Ovary (tissue), 9 donors: ENCODE measurements around the gene NLGN4Y. TPM values are rescaled to one million over a fixed set of nuclear protein-coding genes. Genes with fewer than 3 reads are reported as not detected.

Experiments
- DNase-seq, 5 donors: peaks; one replicate each; pipeline ENCODE4 v3.0.0-alpha.2; 2019 to 2020
- H3K27ac ChIP-seq, 2 donors: fragments of 200-600 bp; one replicate each; pipeline versions ENCODE4 v1.5.1 to v1.8.0; 2019 to 2022
- H3K27me3 ChIP-seq: fragments of 200-600 bp; one replicate; pipeline ENCODE4 v1.8.0; 2022
- H3K36me3 ChIP-seq: fragments of 200-600 bp; sonication (generic); one replicate; pipeline ENCODE4 v1.5.1; 2019
- H3K4me1 ChIP-seq: one replicate; pipeline ENCODE4 v1.8.1; 2013; ENCODE audit warnings: mild to moderate bottlenecking, moderate library complexity; ENCODE audit not compliant: insufficient read depth
- H3K4me3 ChIP-seq: fragments of 200-600 bp; sonication (generic); one replicate; pipeline ENCODE4 v1.5.1; 2017
- H3K9me3 ChIP-seq, 2 donors: fragments of 200-600 bp in 1 of 2; sonication (generic) in 1 of 2; one replicate each; pipeline versions ENCODE4 v1.5.1 to v1.8.1; 2013 to 2019; ENCODE audit warnings: mild to moderate bottlenecking in 1 of 2, moderate library complexity in 1 of 2
- EP300 ChIP-seq: sonication (generic); formaldehyde crosslinking; IDR thresholded peaks from one replicate; pipeline ENCODE4 v1.6.1; 2017; ENCODE audit warnings: antibody characterized with exemption
- POLR2A ChIP-seq: fragments of 450-650 bp; IDR thresholded peaks from one replicate; pipeline ENCODE4 v1.6.1; 2017; ENCODE audit warnings: antibody characterized with exemption, mild to moderate bottlenecking, moderate library complexity
- WGBS, 3 donors: extraction: QIAGEN DNeasy Blood & Tissue Kit in 1 of 3; methylation state at CpG; one replicate each; pipeline versions ENCODE4 v1.1.5 to v1.1.7; 2013 to 2017; 5-methylcytosine and 5-hydroxymethylcytosine counted together
- intact Hi-C, 4 donors: fragments of 100-400 bp; cut with DNase I; formaldehyde crosslinking; loops; one replicate each; pipeline versions ENCODE4 v1.11.0 to v1.15.1; 2022 to 2023
- polyA plus RNA-seq, 2 donors: library from polyadenylated mRNA; stranded (reverse); fragments of 200-250 nt in 1 of 2; fragments of 350-450 nt in 1 of 2; fragmentation: Illumina TruSeq in 1 of 2; extraction: RNeasy Lipid Tissue Mini Kit (QIAGEN cat#74804) in 1 of 2; gene quantifications; one replicate each; pipeline ENCODE4 v1.2.3, GENCODE V29; 2013 to 2014
- total RNA-seq, 7 donors: library from RNA; depleted of rRNA in 2 of 7; stranded (reverse); fragments of >200 nt in 2 of 7; fragmentation: NEBNext Ultra II Directional in 3 of 7; extraction: Animal tissue kit (Norgen Biotek cat#: 25700) in 3 of 7; gene quantifications; one replicate each; pipeline versions ENCODE4 v1.1.0 to v1.2.4, GENCODE V29; 2016 to 2023
- TF ChIP-seq, protein P1 (sequence below), 3 donors: fragments of 450-650 bp in 2 of 3; fragments of 200-600 bp in 1 of 3; IDR thresholded peaks; one replicate each; pipeline versions ENCODE4 v1.5.1 to v1.8.0; 2016 to 2022; ENCODE audit warnings: antibody characterized with exemption in 3 of 3, mild to moderate bottlenecking in 1 of 3
- donor health status: DM: no; HTN: no; CAD: no; lungs with moderate emphysema.
- donor health status: DM: no; HTN: no; CAD: no.
- donor health status: Bipolar disorder and iron deficiency.
- donor health status: DM: yes; HTN: yes; CAD: no.
- donor health status: DM: no; HTN: no; CAD: no.
- donor health status: DM: yes; HTN: yes; CAD: no.

Gene NLGN4Y
- total and polyA plus RNA-seq, 9 donors = 0.15 to 0.88 (median 0.23) TPM; not detected in 6

DNA sequence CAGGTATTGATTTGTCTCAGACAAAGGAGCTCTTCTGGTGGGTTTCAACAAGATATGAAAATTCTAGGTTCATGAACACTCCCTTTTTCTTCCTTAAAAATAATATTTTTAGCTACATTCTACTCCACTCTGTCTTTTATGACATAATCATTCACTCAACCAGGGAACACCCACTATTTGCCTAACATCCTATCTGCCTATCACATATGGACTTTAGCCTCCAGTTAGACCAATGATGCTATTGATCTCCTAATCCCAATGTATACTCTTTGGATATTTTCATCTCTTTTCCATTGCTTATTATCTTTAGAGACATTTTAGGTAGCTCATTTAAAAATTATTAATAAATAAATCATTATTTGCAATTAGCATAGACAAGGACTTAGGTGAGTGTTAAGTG, 110.6 kb downstream of the NLGN4Y start:
- H3K27me3 ChIP-seq = no peaks in the 10 kb centered on the region
- TF ChIP-seq POLR2A (no peak), EP300 (no peak)
- TF ChIP-seq, protein P1, sequence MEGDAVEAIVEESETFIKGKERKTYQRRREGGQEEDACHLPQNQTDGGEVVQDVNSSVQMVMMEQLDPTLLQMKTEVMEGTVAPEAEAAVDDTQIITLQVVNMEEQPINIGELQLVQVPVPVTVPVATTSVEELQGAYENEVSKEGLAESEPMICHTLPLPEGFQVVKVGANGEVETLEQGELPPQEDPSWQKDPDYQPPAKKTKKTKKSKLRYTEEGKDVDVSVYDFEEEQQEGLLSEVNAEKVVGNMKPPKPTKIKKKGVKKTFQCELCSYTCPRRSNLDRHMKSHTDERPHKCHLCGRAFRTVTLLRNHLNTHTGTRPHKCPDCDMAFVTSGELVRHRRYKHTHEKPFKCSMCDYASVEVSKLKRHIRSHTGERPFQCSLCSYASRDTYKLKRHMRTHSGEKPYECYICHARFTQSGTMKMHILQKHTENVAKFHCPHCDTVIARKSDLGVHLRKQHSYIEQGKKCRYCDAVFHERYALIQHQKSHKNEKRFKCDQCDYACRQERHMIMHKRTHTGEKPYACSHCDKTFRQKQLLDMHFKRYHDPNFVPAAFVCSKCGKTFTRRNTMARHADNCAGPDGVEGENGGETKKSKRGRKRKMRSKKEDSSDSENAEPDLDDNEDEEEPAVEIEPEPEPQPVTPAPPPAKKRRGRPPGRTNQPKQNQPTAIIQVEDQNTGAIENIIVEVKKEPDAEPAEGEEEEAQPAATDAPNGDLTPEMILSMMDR (IDR thresholded peaks at IDR 0.05) = no peak
- H3K27ac ChIP-seq = no peak overlapping the region
- H3K9me3 ChIP-seq = no peaks in the 10 kb centered on the region
- no peaks in the 10 kb centered on the region for H3K4me1 ChIP-seq
- DNase-seq = no peak
- H3K36me3 ChIP-seq = no peaks in the 10 kb centered on the region
- no peak overlapping the region for H3K4me3 ChIP-seq
- intact Hi-C loops = no loop called here

DNA sequence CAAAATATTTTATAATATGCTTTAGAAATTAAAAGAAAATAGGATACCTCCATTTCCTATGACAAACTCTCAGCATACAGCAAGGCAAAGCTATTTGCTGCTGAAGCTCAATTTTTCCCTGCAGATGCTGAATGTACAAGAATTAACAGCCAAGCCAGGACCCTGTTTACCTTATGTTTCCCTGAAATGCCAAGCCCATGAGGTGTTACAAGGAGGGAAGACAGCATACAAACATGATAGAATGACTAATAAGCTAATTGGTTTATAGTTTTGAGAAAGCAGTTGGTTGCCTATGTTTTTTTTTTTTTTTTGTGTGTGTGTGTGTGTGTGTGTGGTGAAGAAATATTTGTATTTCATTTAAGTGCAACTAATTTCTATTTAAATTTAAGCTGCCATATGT, 113.2 kb downstream of the NLGN4Y start:
- Histone ChIP-seq H3K27me3 (no peaks in the 10 kb centered on the region), H3K9me3 (no peaks in the 10 kb centered on the region), H3K4me3 (no peak overlapping the region), H3K27ac (no peak overlapping the region), H3K4me1 (no peaks in the 10 kb centered on the region), H3K36me3 (no peaks in the 10 kb centered on the region)
- TF ChIP-seq EP300 (no peak), POLR2A (no peak)
- TF ChIP-seq, protein P1 (IDR thresholded peaks at IDR 0.05) = no peak
- no peak for DNase-seq
- intact Hi-C loops = no loop called here

DNA sequence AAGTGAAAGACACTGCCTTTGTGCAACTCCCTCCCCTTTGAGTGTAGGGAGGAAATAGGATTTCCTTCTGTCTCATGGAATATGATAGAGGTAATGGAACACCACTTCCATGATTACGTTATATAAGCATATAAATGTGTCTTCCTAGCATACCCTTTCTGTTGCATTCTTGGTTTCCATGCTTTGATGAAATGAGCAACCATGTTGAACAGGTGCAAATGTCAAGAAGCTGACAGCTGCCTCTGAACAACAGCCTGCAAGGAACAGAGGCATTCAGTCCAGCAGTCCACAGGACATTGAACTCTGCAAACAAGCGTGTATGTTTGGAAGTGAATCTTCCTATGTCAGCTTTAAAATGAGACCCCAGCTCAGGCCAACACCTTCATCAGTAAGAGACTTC, 117.5 kb downstream of the NLGN4Y start:
- no peaks in the 10 kb centered on the region for H3K9me3 ChIP-seq
- intact Hi-C loops = no loop called here
- WGBS, 3 donors = no CpG with 5 or more reads among the region's 2 CpGs
- TF ChIP-seq EP300 = no peak
- no peak for TF ChIP-seq POLR2A
- TF ChIP-seq, protein P1 (IDR thresholded peaks at IDR 0.05) = no peak
- no peak overlapping the region for H3K4me3 ChIP-seq
- no peaks in the 10 kb centered on the region for H3K36me3 ChIP-seq
- H3K27ac ChIP-seq = no peak overlapping the region
- DNase-seq = no peak
- no peaks in the 10 kb centered on the region for H3K4me1 ChIP-seq
- no peaks in the 10 kb centered on the region for H3K27me3 ChIP-seq

DNA sequence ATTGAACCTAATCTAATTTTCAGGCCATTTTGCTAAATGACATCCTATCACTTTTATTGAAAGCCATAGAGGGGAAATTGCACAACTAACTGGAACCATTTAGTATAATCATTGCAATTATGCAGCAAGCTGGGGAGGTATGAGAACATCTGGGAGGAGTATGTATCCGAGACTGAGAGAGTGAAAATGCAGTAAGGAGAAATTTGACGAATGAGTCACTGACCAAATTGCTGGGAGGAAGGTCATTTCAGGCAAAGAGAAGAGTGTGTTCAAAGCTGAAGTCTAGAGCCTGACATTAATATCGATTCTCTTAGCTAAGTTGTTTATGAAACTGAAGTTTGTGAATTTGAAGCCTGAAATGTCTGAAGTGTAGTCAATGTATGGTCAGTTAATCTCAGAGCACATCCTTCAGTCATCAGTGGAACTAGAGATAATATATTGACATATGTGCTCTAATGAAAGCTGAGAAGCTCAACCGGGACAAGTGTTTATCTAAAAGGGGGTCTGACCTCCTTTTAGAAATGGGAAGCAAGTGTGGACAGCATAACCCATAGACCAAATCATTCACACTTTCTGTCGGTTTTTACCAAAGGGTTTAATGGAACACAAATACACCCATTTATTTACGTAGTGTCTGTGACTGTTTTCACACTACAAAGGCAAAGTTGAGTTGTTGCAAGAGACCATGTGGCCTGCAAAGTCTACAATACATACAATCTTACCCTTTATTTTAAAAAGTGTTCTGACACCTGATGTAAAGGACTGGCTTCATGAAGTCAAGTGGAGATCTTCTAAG, 120.0 kb downstream of the NLGN4Y start:
- no peaks in the 10 kb centered on the region for H3K9me3 ChIP-seq
- no peak overlapping the region for H3K4me3 ChIP-seq
- intact Hi-C loops = no loop called here
- WGBS, 3 donors = no CpG with 5 or more reads among the region's 6 CpGs
- TF ChIP-seq, protein P1 (IDR thresholded peaks at IDR 0.05) = no peak
- no peak for TF ChIP-seq POLR2A
- no peak for TF ChIP-seq EP300
- no peaks in the 10 kb centered on the region for H3K27me3 ChIP-seq
- no peak overlapping the region for H3K27ac ChIP-seq
- no peak for DNase-seq
- no peaks in the 10 kb centered on the region for H3K36me3 ChIP-seq
- no peaks in the 10 kb centered on the region for H3K4me1 ChIP-seq
